ENCODE results near the gene POR. TPM values are rescaled to one million over a fixed set of nuclear protein-coding genes. Genes with fewer than 3 reads are reported as not detected.
"Not testable (repeated sequence)": the region's sequence is repeated elsewhere in the genome, so short reads cannot be mapped to it uniquely, and the experiment has no call there.

The POR gene
- total RNA-seq, 1 experiment from 2014 or later = 56.8 TPM

GRCh38 chr7:75988568-75989499, 73.9 kb downstream of the POR start:
- no peak for DNase-seq (ENCODE audit: low read depth)

- peak; percentile 18 for DNase-seq (ENCODE audit: low read depth)
These were observed 74.8 kb downstream of the POR start for GRCh38 chr7:75989500-75990388.

GRCh38 chr7:75991531-75992082, 76.7 kb downstream of the POR start:
- DNase-seq (ENCODE audit: low read depth) = no peak

- no peak for DNase-seq (ENCODE audit: low read depth)
These were observed 77.3 kb downstream of the POR start for GRCh38 chr7:75992083-75992755.

GRCh38 chr7:75993689-75994387, 78.9 kb downstream of the POR start:
- DNase-seq (ENCODE audit: low read depth) = peak; percentile 74

GRCh38 chr7:75994388-75995051, 79.6 kb downstream of the POR start, which contains the start of gene TMEM120A:
Gene TMEM120A, minus strand, starts transcription at chr7:75994595. Its CDS starts 25 bp downstream, at chr7:75994570.
- peak; percentile 91 for DNase-seq (ENCODE audit: low read depth)

- DNase-seq (ENCODE audit: low read depth) = no peak
These were observed 80.1 kb downstream of the POR start for GRCh38 chr7:75995052-75995471.

- DNase-seq (ENCODE audit: low read depth) = no peak
These were observed 81.0 kb downstream of the POR start for GRCh38 chr7:75995996-75996395.

- DNase-seq (ENCODE audit: low read depth) = no peak
These were observed 81.5 kb downstream of the POR start for GRCh38 chr7:75996476-75996875.

- DNase-seq (ENCODE audit: low read depth) = no peak
These were observed 83.1 kb downstream of the POR start for GRCh38 chr7:75998038-75998437.

- no peak for DNase-seq (ENCODE audit: low read depth)
These were observed 85.6 kb downstream of the POR start for GRCh38 chr7:76000566-76000965.

- DNase-seq (ENCODE audit: low read depth) = no peak
These were observed 87.2 kb downstream of the POR start for GRCh38 chr7:76002139-76002538.

GRCh38 chr7:76002822-76003221, 87.9 kb downstream of the POR start:
- DNase-seq (ENCODE audit: low read depth) = no peak

GRCh38 chr7:76003351-76003750, 88.4 kb downstream of the POR start:
- no peak for DNase-seq (ENCODE audit: low read depth)

- DNase-seq (ENCODE audit: low read depth) = not testable (repeated sequence)
These were observed 90.0 kb downstream of the POR start for GRCh38 chr7:76005004-76005403.

GRCh38 chr7:76008156-76008687, 93.3 kb downstream of the POR start:
- DNase-seq (ENCODE audit: low read depth) = no peak

GRCh38 chr7:76009672-76010600, 95.0 kb downstream of the POR start:
- no peak for DNase-seq (ENCODE audit: low read depth)

GRCh38 chr7:76011442-76011861, 96.5 kb downstream of the POR start:
- DNase-seq (ENCODE audit: low read depth) = no peak

All from M059J (cell line).